GM18505 (cell line): ENCODE measurements around the gene ZNF219.

Experiments used
- ATAC-seq: cut with Tn5 transposase; IDR thresholded peaks from one replicate; pipeline ENCODE4 v1.9.1; 2021; ENCODE audit not compliant: unreplicated experiment
- POLR2A ChIP-seq: IDR thresholded peaks from 4 replicates; pipeline ENCODE4 v1.6.1; 2011; ENCODE audit warnings: borderline replicate concordance; ENCODE audit not compliant: insufficient read depth, insufficient read length; ENCODE audit errors: extremely low read depth

The ZNF219 gene

GRCh38 chr14:21098076-21098891 is at the start of gene ZNF219:
Gene ZNF219 (minus strand): TSS chr14:21098655. CDS start chr14:21093591, 5,064 bp downstream.
- no peak for TF ChIP-seq POLR2A
- ATAC-seq: no peak

- no peak for TF ChIP-seq POLR2A
- no peak for ATAC-seq
Measured at GRCh38 chr14:21145437-21145836, 47.0 kb upstream of the ZNF219 start.

DNA sequence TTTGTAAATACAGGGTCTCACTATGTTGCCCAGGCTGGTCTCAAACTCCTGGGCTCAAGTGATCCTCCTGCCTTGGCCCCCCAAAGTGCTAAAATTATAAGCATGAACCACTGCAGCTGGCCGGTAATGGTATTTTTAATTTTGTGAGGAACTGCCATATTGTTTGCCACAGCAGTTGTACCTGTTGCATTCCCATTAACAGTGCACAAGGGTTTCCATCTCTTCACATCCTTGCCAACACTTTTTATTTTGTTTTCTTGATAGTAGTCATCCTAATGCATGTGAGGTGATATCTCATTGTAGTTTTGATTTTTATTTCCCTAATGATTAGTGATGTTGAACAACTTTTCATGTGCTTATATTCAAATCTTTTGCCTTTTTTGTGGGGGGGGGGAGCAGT is 43.9 kb upstream of the ZNF219 start:
- no peak for ATAC-seq
- TF ChIP-seq POLR2A: no peak

DNA sequence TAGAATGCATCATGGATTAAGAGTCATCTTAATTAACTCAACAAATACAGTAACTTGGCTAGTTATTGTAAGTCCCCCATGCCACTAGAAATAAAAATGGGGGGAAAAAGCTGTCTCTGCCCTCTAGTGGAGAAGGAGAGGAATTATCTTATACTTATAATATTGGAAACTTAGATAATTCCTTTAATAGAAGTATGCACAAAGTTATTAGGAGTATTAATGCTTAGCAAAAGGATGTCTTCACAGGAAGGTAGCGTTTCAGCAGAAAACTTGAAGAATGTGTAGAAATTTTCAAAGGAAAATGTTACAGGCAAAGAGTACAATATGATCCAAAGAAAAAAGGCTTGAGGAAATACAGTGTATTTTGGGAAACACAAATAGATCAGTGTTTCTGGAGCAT is 37.6 kb upstream of the ZNF219 start:
- ATAC-seq: no peak
- no peak for TF ChIP-seq POLR2A

DNA sequence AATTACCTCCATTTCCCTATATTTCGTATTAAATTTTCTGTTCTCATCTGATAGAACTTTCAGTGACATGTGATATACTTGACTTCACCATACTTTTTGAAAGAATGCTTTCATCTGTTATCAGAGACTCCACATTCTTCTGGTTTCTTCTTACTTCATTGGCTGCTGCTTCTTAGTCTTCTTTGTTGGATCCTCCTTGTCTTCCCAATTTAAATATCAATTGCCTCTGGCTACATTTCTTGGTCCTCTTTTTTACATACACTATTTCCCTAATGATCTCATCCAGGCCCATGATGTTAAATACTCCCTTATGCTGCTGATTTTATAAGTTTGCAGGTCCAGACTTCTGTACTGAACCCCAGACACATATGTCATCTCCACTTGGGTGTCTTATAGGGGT is 35.4 kb upstream of the ZNF219 start:
- ATAC-seq: no peak
- no peak for TF ChIP-seq POLR2A

DNA sequence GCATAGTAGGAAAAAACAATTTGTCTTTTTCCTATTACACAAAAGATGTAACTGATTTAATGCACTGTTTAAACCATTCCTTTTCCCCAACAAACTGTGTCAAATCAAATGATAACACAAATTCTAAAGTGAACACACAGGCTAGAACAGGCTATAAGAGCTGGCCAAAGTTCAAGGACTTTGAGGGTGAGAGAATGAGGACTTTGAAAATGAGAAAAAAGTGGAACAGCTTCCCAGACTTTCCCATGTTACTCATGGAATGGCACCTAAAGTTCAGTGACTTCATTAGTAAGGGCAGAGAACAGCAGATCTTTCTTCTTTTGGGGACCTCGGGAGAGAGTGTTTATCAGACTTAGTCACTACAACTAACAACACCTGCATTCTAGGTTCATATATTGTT is 25.0 kb upstream of the ZNF219 start:
- ATAC-seq: no peak
- no peak for TF ChIP-seq POLR2A

- ATAC-seq: no peak
- no peak for TF ChIP-seq POLR2A
Measured at GRCh38 chr14:21121122-21121521, 22.7 kb upstream of the ZNF219 start.

DNA sequence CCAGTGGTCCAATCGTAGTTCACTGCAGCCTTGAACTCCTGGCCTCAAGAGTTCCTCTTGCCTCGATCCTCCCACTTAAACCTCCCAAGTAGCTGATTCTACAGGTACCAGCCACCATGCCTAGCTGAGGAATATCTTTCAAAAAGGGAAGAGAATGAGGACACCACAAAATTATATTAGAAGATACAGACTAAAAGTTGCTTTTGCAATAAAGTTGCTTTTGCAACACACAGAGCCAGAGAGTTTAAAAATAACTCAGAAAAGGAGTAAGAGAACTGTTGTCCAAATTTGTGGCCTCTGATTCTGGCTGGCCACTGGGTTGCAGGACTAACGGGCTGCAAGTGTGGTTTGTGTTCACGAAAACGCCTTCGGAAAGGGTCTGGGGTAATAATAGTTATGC is 22.2 kb upstream of the ZNF219 start:
- ATAC-seq: no peak
- no peak for TF ChIP-seq POLR2A

GRCh38 chr14:21118933-21119332 is 20.5 kb upstream of the ZNF219 start:
- no peak for ATAC-seq
- no peak for TF ChIP-seq POLR2A

DNA sequence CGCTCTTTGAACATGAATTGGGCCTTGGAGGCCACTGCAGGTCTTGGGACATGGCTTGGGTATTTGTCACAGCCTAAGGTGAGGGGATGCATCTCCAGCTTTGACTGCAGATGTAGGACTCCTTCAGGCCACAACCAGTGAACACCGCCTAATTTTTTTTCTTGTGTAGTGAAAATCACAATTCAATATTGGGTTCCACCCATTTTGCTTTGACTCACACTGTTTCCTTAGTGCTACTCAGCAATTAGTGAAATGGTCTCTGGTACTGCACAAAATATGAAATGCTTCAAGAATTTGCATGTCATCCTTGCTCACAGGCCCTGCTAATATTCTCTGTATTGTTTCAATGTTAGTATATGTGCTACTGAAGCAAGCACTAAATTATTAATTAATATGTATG is 14.9 kb upstream of the ZNF219 start:
- no peak for TF ChIP-seq POLR2A
- ATAC-seq: no peak

GRCh38 chr14:21112255-21112654 is 13.8 kb upstream of the ZNF219 start:
- TF ChIP-seq POLR2A: no peak
- no peak for ATAC-seq

GRCh38 chr14:21109377-21110138 is 11.1 kb upstream of the ZNF219 start:
- ATAC-seq: no peak
- TF ChIP-seq POLR2A: no peak

DNA sequence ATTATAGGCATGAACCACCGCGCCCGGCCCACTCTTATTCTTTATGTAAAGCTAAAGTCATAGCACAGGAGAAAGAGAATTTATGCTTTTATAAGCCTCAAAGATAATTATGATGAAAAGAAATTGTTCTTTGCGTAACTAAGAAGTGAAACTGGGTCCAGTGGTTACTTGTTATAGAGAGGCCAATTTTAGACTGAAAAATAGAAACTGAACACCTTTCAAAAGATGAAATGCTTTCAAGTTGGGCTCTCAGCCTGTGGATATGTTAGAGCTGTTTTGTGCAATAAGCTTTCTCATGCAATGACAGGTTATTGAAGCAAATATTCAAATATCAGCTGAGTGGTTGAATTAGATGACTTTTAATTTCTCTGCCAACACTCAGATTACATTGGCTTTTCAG is 10.3 kb upstream of the ZNF219 start:
- no peak for TF ChIP-seq POLR2A
- no peak for ATAC-seq

DNA sequence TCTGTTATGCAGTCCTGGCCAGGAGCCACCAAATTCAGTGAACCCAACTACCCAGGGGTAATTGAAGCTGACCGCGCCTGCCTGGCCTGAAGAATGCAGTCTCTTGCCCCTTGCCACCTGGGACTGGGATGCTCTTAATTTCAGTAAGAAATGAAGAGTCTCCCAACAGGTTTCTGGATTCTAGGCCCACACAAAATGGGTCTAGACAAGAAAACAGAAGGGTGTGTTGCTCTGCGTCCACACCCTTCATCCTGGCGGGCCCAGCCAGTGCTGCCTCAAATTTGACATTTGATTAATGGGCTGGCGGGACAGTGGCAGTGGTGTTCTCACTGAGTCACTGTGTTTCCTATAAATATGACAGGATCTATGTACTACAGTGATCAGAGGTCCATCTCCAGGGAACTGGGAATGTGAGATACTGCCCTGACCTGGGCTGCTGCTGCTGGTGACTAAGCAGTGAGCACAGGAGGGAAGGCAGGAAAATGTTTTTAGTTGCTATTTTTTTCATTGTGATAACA is 8.9 kb upstream of the ZNF219 start:
- no peak for ATAC-seq
- TF ChIP-seq POLR2A: no peak
